Lower lobe of right lung (tissue), 2 donors: Measurements from ENCODE around the gene PITPNM3. TPM values are rescaled to one million over a fixed set of nuclear protein-coding genes. Genes with fewer than 3 reads are reported as not detected.

ENCODE experiments used
- ATAC-seq, 2 donors: fragments of 200-7000 bp; cut with Tn5 transposase; one replicate each; pipeline ENCODE4 v1.9.1; 2020 to 2022; ENCODE audit warnings: mild to moderate bottlenecking in 2 of 2, moderate library complexity in 2 of 2
- DNase-seq: peaks from one replicate; pipeline ENCODE4 v3.0.0-alpha.2; 2020
- H3K27ac ChIP-seq: fragments of 200-600 bp; one replicate; pipeline ENCODE4 v1.8.0; 2022
- H3K27me3 ChIP-seq: fragments of 200-600 bp; one replicate; pipeline ENCODE4 v1.8.0; 2022; ENCODE audit warnings: low read depth
- H3K36me3 ChIP-seq: fragments of 200-600 bp; one replicate; pipeline ENCODE4 v1.8.0; 2022; ENCODE audit warnings: mild to moderate bottlenecking
- H3K4me1 ChIP-seq: fragments of 200-600 bp; one replicate; pipeline ENCODE4 v1.8.0; 2022
- H3K4me3 ChIP-seq: fragments of 200-600 bp; one replicate; pipeline ENCODE4 v1.8.0; 2022; ENCODE audit warnings: mild to moderate bottlenecking
- H3K9me3 ChIP-seq: fragments of 200-600 bp; one replicate; pipeline ENCODE4 v1.8.0; 2022
- CTCF ChIP-seq: fragments of 200-600 bp; IDR thresholded peaks from one replicate; pipeline ENCODE4 v1.8.0; 2022; ENCODE audit warnings: antibody characterized with exemption, mild to moderate bottlenecking
- intact Hi-C: fragments of 100-400 bp; cut with DNase I; formaldehyde crosslinking; loops from one replicate; pipeline ENCODE4 v1.11.0; 2022
- total RNA-seq: library from RNA; stranded (reverse); fragmentation: NEBNext Ultra II Directional; extraction: Animal tissue kit (Norgen Biotek cat#: 25700); gene quantifications from one replicate; pipeline ENCODE4 v1.2.1, GENCODE V29; 2021
- donor health status: DM: no; HTN: yes; CAD: no; lungs with severe emphysema.

The PITPNM3 gene
- total RNA-seq, 1 donor from 2014 or later: 12.3 TPM

GRCh38 chr17:6570731-6571451, 14.5 kb upstream of the PITPNM3 start:
- Histone ChIP-seq H3K9me3 (no peaks in the 10 kb centered on the region), H3K4me3 (no peak overlapping the region), H3K27me3 (no peaks in the 10 kb centered on the region), H3K27ac (no peak overlapping the region), H3K4me1 (peaks cover 18% of the 10 kb centered on the region), H3K36me3 (no peaks in the 10 kb centered on the region)
- ATAC-seq: no peak
- intact Hi-C loops: no loop called here
- no peak for TF ChIP-seq CTCF
- DNase-seq: no peak

- Histone ChIP-seq H3K9me3 (no peaks in the 10 kb centered on the region), H3K4me1 (peaks cover 5% of the 10 kb centered on the region), H3K4me3 (no peak overlapping the region), H3K36me3 (no peaks in the 10 kb centered on the region), H3K27ac (no peak overlapping the region), H3K27me3 (no peaks in the 10 kb centered on the region)
- ATAC-seq (no peak), DNase-seq (no peak)
- TF ChIP-seq CTCF: no peak
- intact Hi-C loops: no loop called here
Observed at GRCh38 chr17:6569370-6570285, 13.3 kb upstream of the PITPNM3 start.

- no peak for DNase-seq
- intact Hi-C loops: no loop called here
- H3K4me1 ChIP-seq: no peaks in the 10 kb centered on the region
- H3K36me3 ChIP-seq: no peaks in the 10 kb centered on the region
- H3K4me3 ChIP-seq: no peak overlapping the region
- no peak for TF ChIP-seq CTCF
- no peaks in the 10 kb centered on the region for H3K9me3 ChIP-seq
- no peak for ATAC-seq
- H3K27me3 ChIP-seq: no peaks in the 10 kb centered on the region
- H3K27ac ChIP-seq: peak overlapping the region; percentile 67
Observed at GRCh38 chr17:6568184-6568758, 11.9 kb upstream of the PITPNM3 start.

GRCh38 chr17:6567528-6568183, 11.3 kb upstream of the PITPNM3 start:
- no peak for TF ChIP-seq CTCF
- Histone ChIP-seq H3K9me3 (no peaks in the 10 kb centered on the region), H3K36me3 (no peaks in the 10 kb centered on the region), H3K27me3 (no peaks in the 10 kb centered on the region), H3K4me3 (no peak overlapping the region), H3K4me1 (no peaks in the 10 kb centered on the region), H3K27ac (peak overlapping the region; percentile 67)
- DNase-seq: peak; percentile 69
- ATAC-seq: peak; percentile 81 to 87
- intact Hi-C loops: no loop called here

GRCh38 chr17:6561446-6561845, 5.1 kb upstream of the PITPNM3 start:
- intact Hi-C loops: no loop called here

More at GRCh38 chr17:6561446-6561845, 5.1 kb upstream of the PITPNM3 start:
- TF ChIP-seq CTCF: no peak
- no peaks in the 10 kb centered on the region for H3K27me3 ChIP-seq
- DNase-seq (no peak), ATAC-seq (no peak)
- no peak overlapping the region for H3K27ac ChIP-seq
- peaks cover 19% of the 10 kb centered on the region for H3K4me1 ChIP-seq
- no peaks in the 10 kb centered on the region for H3K9me3 ChIP-seq
- H3K36me3 ChIP-seq: no peaks in the 10 kb centered on the region
- H3K4me3 ChIP-seq: no peak overlapping the region
